Ovary (tissue), 9 donors: Measurements from ENCODE around the gene PARD3B. TPM values are rescaled to one million over a fixed set of nuclear protein-coding genes. Genes with fewer than 3 reads are reported as not detected.

Experiments
- DNase-seq, 5 donors: peaks; one replicate each; pipeline ENCODE4 v3.0.0-alpha.2; 2019 to 2020
- H3K27ac ChIP-seq, 2 donors: fragments of 200-600 bp; one replicate each; pipeline versions ENCODE4 v1.5.1 to v1.8.0; 2019 to 2022
- H3K27me3 ChIP-seq: fragments of 200-600 bp; one replicate; pipeline ENCODE4 v1.8.0; 2022
- H3K36me3 ChIP-seq: fragments of 200-600 bp; sonication (generic); one replicate; pipeline ENCODE4 v1.5.1; 2019
- H3K4me1 ChIP-seq: one replicate; pipeline ENCODE4 v1.8.1; 2013; ENCODE audit warnings: mild to moderate bottlenecking, moderate library complexity; ENCODE audit not compliant: insufficient read depth
- H3K4me3 ChIP-seq: fragments of 200-600 bp; sonication (generic); one replicate; pipeline ENCODE4 v1.5.1; 2017
- H3K9me3 ChIP-seq, 2 donors: fragments of 200-600 bp in 1 of 2; sonication (generic) in 1 of 2; one replicate each; pipeline versions ENCODE4 v1.5.1 to v1.8.1; 2013 to 2019; ENCODE audit warnings: mild to moderate bottlenecking in 1 of 2, moderate library complexity in 1 of 2
- EP300 ChIP-seq: sonication (generic); formaldehyde crosslinking; IDR thresholded peaks from one replicate; pipeline ENCODE4 v1.6.1; 2017; ENCODE audit warnings: antibody characterized with exemption
- POLR2A ChIP-seq: fragments of 450-650 bp; IDR thresholded peaks from one replicate; pipeline ENCODE4 v1.6.1; 2017; ENCODE audit warnings: antibody characterized with exemption, mild to moderate bottlenecking, moderate library complexity
- WGBS, 3 donors: extraction: QIAGEN DNeasy Blood & Tissue Kit in 1 of 3; methylation state at CpG; one replicate each; pipeline versions ENCODE4 v1.1.5 to v1.1.7; 2013 to 2017; 5-methylcytosine and 5-hydroxymethylcytosine counted together
- intact Hi-C, 4 donors: fragments of 100-400 bp; cut with DNase I; formaldehyde crosslinking; loops; one replicate each; pipeline versions ENCODE4 v1.11.0 to v1.15.1; 2022 to 2023
- polyA plus RNA-seq, 2 donors: library from polyadenylated mRNA; stranded (reverse); fragments of 200-250 nt in 1 of 2; fragments of 350-450 nt in 1 of 2; fragmentation: Illumina TruSeq in 1 of 2; extraction: RNeasy Lipid Tissue Mini Kit (QIAGEN cat#74804) in 1 of 2; gene quantifications; one replicate each; pipeline ENCODE4 v1.2.3, GENCODE V29; 2013 to 2014
- total RNA-seq, 7 donors: library from RNA; depleted of rRNA in 2 of 7; stranded (reverse); fragments of >200 nt in 2 of 7; fragmentation: NEBNext Ultra II Directional in 3 of 7; extraction: Animal tissue kit (Norgen Biotek cat#: 25700) in 3 of 7; gene quantifications; one replicate each; pipeline versions ENCODE4 v1.1.0 to v1.2.4, GENCODE V29; 2016 to 2023
- TF ChIP-seq, protein P1 (sequence below), 3 donors: fragments of 450-650 bp in 2 of 3; fragments of 200-600 bp in 1 of 3; IDR thresholded peaks; one replicate each; pipeline versions ENCODE4 v1.5.1 to v1.8.0; 2016 to 2022; ENCODE audit warnings: antibody characterized with exemption in 3 of 3, mild to moderate bottlenecking in 1 of 3
- donor health status: DM: no; HTN: no; CAD: no; lungs with moderate emphysema.
- donor health status: DM: no; HTN: no; CAD: no.
- donor health status: Bipolar disorder and iron deficiency.
- donor health status: DM: yes; HTN: yes; CAD: no.
- donor health status: DM: no; HTN: no; CAD: no.
- donor health status: DM: yes; HTN: yes; CAD: no.

The PARD3B gene
- total and polyA plus RNA-seq, 9 donors = 8.2 to 46.6 (median 28.7) TPM

DNA sequence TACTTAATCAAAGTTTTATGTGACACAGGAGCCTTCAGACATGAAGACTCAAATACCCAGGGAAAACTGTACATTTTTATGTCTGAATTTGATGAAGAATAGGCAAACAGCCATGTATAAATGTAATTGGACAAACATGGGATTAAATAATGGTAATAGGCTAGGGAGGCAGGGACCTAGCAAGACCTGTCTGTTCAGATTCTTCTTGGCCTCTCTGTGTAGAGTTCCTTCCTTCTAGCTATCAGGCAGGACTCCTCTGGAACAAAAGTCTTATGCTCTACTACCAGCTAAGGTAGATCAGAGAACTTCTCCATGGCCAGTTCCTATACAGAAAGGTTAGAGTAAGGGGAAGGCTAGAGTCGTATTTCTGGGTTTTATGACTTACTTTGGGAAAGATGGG lies 9.5 kb upstream of the PARD3B start:
- DNase-seq = no peak
- Histone ChIP-seq H3K9me3 (no peaks in the 10 kb centered on the region), H3K4me1 (no peaks in the 10 kb centered on the region), H3K27me3 (no peaks in the 10 kb centered on the region), H3K27ac (no peak overlapping the region), H3K4me3 (no peak overlapping the region), H3K36me3 (no peaks in the 10 kb centered on the region)
- intact Hi-C loops = no loop called here
- 92 to 97% (median 96%) methylated on average over 1 of the region's 1 CpG for WGBS, 3 donors
- TF ChIP-seq EP300 (no peak), POLR2A (no peak)
- TF ChIP-seq, protein P1, sequence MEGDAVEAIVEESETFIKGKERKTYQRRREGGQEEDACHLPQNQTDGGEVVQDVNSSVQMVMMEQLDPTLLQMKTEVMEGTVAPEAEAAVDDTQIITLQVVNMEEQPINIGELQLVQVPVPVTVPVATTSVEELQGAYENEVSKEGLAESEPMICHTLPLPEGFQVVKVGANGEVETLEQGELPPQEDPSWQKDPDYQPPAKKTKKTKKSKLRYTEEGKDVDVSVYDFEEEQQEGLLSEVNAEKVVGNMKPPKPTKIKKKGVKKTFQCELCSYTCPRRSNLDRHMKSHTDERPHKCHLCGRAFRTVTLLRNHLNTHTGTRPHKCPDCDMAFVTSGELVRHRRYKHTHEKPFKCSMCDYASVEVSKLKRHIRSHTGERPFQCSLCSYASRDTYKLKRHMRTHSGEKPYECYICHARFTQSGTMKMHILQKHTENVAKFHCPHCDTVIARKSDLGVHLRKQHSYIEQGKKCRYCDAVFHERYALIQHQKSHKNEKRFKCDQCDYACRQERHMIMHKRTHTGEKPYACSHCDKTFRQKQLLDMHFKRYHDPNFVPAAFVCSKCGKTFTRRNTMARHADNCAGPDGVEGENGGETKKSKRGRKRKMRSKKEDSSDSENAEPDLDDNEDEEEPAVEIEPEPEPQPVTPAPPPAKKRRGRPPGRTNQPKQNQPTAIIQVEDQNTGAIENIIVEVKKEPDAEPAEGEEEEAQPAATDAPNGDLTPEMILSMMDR (IDR thresholded peaks at IDR 0.05) = no peak

DNA sequence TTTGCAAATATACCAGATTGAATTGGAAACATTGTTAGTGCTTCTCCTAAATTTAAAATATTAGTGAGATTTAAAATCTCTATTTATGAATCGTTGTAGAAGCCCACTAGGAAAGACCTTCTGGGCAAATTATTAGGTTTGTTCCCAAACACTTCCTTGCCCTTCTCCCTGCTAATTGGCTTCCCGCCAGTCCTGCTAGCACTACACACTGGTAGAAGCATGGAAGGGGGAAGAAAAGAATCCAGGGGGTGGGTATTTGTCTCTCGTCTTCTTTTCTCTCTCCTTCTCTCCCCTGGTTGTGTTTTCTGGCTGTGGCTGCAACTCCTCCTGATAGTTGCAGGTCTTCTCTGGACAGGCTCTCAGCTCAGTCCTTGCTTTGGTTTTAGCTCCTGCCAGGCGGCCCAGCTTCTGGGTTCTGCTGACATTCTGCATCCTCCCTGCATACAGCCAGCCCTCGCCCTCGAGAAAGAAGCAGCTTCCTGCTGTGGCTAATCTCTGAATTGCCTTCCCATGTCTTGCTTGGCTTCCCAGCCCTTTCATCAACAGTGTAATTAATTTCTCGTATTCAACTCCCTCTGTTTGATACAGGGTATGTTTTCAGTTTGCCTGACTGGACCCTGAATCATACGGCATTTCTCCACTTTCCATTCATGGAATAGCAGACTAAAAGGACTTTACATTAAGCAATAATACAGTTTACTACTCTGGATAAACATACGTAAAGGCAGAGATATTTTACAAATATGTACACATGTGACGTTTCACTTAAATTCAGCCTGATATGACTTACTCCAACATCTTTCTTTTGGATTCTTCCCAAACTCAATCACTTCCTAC lies 6.9 kb upstream of the PARD3B start:
- Histone ChIP-seq H3K4me3 (no peak overlapping the region), H3K36me3 (no peaks in the 10 kb centered on the region), H3K27me3 (no peaks in the 10 kb centered on the region), H3K9me3 (no peaks in the 10 kb centered on the region), H3K4me1 (no peaks in the 10 kb centered on the region), H3K27ac (peak overlapping the region in 1 of 2 donors; percentile 15)
- intact Hi-C loops = no loop called here
- 20 to 25% (median 24%) methylated on average over 10 of the region's 10 CpGs for WGBS, 3 donors
- TF ChIP-seq, protein P1 (IDR thresholded peaks at IDR 0.05) = no peak
- TF ChIP-seq POLR2A (no peak), EP300 (no peak)
- DNase-seq = peak; percentile 44 to 75 (median 66)

- no peak for DNase-seq
- TF ChIP-seq, protein P1 (IDR thresholded peaks at IDR 0.05) = no peak
- TF ChIP-seq EP300 (no peak), POLR2A (no peak)
- 77 to 87% (median 85%) methylated on average over 1 of the region's 1 CpG for WGBS, 3 donors
- intact Hi-C loops = no loop called here
- H3K4me3 ChIP-seq = no peak overlapping the region
- no peaks in the 10 kb centered on the region for H3K27me3 ChIP-seq
- no peaks in the 10 kb centered on the region for H3K4me1 ChIP-seq
- no peaks in the 10 kb centered on the region for H3K36me3 ChIP-seq
- H3K9me3 ChIP-seq = no peaks in the 10 kb centered on the region
- no peak overlapping the region for H3K27ac ChIP-seq
Measured at GRCh38 chr2:204539019-204539385, 6.3 kb upstream of the PARD3B start.

- no peak for DNase-seq
- no peak for TF ChIP-seq POLR2A
- Histone ChIP-seq H3K4me1 (peaks cover 3% of the 10 kb centered on the region), H3K27ac (no peak overlapping the region), H3K4me3 (no peak overlapping the region), H3K36me3 (no peaks in the 10 kb centered on the region), H3K9me3 (no peaks in the 10 kb centered on the region), H3K27me3 (no peaks in the 10 kb centered on the region)
- WGBS, 3 donors = 97 to 98% (median 98%) methylated on average over 2 of the region's 2 CpGs
- intact Hi-C loops = loop anchor here in 1 of 4 donors (10.0 kb wide), 1 partner anchor 143 kb away; no protein-coding TSS in a partner anchor
Measured at GRCh38 chr2:204541637-204542036, 3.6 kb upstream of the PARD3B start.

DNA sequence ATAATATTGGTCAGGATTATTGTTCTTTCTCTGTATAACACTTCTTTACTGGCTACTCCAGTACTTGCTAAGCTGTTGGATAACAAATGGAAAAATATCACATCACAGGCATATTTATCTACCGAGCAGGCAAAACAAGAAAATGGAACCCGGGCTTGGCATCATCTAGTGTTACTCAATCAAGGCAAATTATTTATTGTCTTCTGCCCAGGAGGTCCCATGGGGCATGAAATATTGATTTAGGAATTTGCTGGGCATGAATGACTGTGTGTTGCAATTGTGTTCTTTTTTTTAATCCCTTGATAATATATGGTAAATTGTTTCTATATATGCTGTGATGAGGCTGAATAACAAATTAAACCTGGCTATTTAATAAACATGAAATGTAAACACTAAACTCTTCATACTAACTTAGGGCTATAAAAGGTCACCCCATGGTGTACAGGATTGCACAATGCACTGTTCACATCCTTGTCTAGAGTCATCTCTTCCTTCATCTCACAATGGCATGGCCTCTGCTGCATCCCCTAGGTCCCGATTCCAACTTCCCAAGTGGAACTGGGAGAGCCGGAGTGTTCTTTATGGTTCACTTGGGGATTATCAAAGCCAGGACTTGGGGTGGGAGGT lies 2.2 kb upstream of the PARD3B start:
- TF ChIP-seq EP300 (no peak), POLR2A (no peak)
- TF ChIP-seq, protein P1 (IDR thresholded peaks at IDR 0.05) = no peak
- Histone ChIP-seq H3K9me3 (no peaks in the 10 kb centered on the region), H3K36me3 (no peaks in the 10 kb centered on the region), H3K4me1 (peaks cover 3% of the 10 kb centered on the region), H3K4me3 (no peak overlapping the region), H3K27ac (no peak overlapping the region), H3K27me3 (no peaks in the 10 kb centered on the region)
- no peak for DNase-seq
- intact Hi-C loops = loop anchor here in 1 of 4 donors (10.0 kb wide), 1 partner anchor 142 kb away; no protein-coding TSS in a partner anchor
- 83 to 88% (median 83%) methylated on average over 4 of the region's 4 CpGs for WGBS, 3 donors
